SK-N-SH (cell line): ENCODE results near the gene LAPTM5. TPM values are rescaled to one million over a fixed set of nuclear protein-coding genes. Genes with fewer than 3 reads are reported as not detected.
A peak's percentile ranks its signal among the peaks of the same experiment; 100 is the strongest.

Experiments
- CTCF ChIA-PET: fragments of 300-600, 350-600 bp; formaldehyde crosslinking; extraction: SDS; loops from one replicate; lab custom pipeline; 2021; lab: Yijun Ruan, JAX
- POLR2A ChIA-PET: fragments of 350-600 bp; sonication (Branson Sonifier 250); formaldehyde crosslinking; extraction: SDS; loops from one replicate; lab custom pipeline; 2020; ENCODE audit warnings: antibody characterized with exemption, inconsistent platforms; lab: Yijun Ruan, JAX
- DNase-seq: peaks from one replicate; pipeline ENCODE4 v3.0.0; 2012
- H2AFZ ChIP-seq: fragments of 200-600 bp; sonication (generic); 2 replicates; pipeline ENCODE4 v1.8.1; 2016; ENCODE audit warnings: antibody characterized with exemption, mild to moderate bottlenecking, low read depth
- H3F3A ChIP-seq: fragments of 200-600 bp; sonication (generic); replicated peaks from 2 replicates; pipeline ENCODE3; 2016; ENCODE audit warnings: antibody characterized with exemption, mild to moderate bottlenecking; ENCODE audit not compliant: insufficient read depth
- H3K27ac ChIP-seq, 2 experiments: fragments of 200-500 bp in 1 of 2; fragments of 200-600 bp in 1 of 2; sonication (Bioruptor generic) in 1 of 2; sonication (generic), shearing (Covaris generic) in 1 of 2; 2 replicates each; pipeline versions ENCODE4 v1.5.1 to v1.6.1; 2014 to 2016; ENCODE audit warnings: low read depth in 2 of 2, inconsistent platforms in 1 of 2, low read length in 1 of 2, mild to moderate bottlenecking in 1 of 2, mixed read lengths in 1 of 2
- H3K27me3 ChIP-seq: fragments of 200-600 bp; sonication (generic), shearing (Covaris generic); 2 replicates; pipeline ENCODE4 v1.6.1; 2016; ENCODE audit warnings: mixed run types; ENCODE audit not compliant: insufficient read depth
- H3K36me3 ChIP-seq, 2 experiments: fragments of 200-500 bp in 1 of 2; fragments of 200-600 bp in 1 of 2; sonication (Bioruptor generic) in 1 of 2; sonication (generic) in 1 of 2; replicated peaks in 1 of 2; 2 replicates each; pipeline versions ENCODE3 to v1.5.1; 2014 to 2016; ENCODE audit warnings: low read length in 1 of 2, mild to moderate bottlenecking in 1 of 2; ENCODE audit not compliant: insufficient read depth in 2 of 2, control insufficient read depth in 1 of 2
- H3K4me1 ChIP-seq, 2 experiments: fragments of 200-500 bp in 1 of 2; fragments of 200-600 bp in 1 of 2; sonication (Bioruptor generic) in 1 of 2; sonication (generic), shearing (Covaris generic) in 1 of 2; 2 replicates each; pipeline versions ENCODE4 v1.5.1 to v1.6.1; 2014 to 2016; ENCODE audit warnings: low read depth in 1 of 2, low read length in 1 of 2, mixed run types in 1 of 2; ENCODE audit not compliant: insufficient read depth in 2 of 2, control insufficient read depth in 1 of 2
- H3K4me2 ChIP-seq: fragments of 200-600 bp; sonication (generic), shearing (Covaris generic); 2 replicates; pipeline ENCODE4 v1.6.1; 2017; ENCODE audit warnings: mixed run types
- H3K4me3 ChIP-seq, 2 experiments: fragments of 200-500 bp in 1 of 2; fragments of 200-600 bp in 1 of 2; sonication (Bioruptor generic) in 1 of 2; sonication (generic), shearing (Covaris generic) in 1 of 2; 2 replicates each; pipeline versions ENCODE4 v1.5.1 to v1.8.1; 2014 to 2016; ENCODE audit warnings: low read depth in 2 of 2, inconsistent platforms in 1 of 2, low read length in 1 of 2, mild to moderate bottlenecking in 1 of 2, mixed read lengths in 1 of 2, moderate library complexity in 1 of 2
- H3K79me2 ChIP-seq: fragments of 200-600 bp; sonication (generic); 2 replicates; pipeline ENCODE4 v1.8.1; 2017; ENCODE audit warnings: mild to moderate bottlenecking; ENCODE audit not compliant: insufficient read depth
- H3K9ac ChIP-seq: fragments of 200-600 bp; sonication (generic); 2 replicates; pipeline ENCODE4 v1.6.1; 2017; ENCODE audit warnings: mixed run types
- H3K9me2 ChIP-seq: fragments of 200-600 bp; sonication (generic); 2 replicates; pipeline ENCODE4 v1.6.1; 2017; ENCODE audit warnings: mixed run types
- H3K9me3 ChIP-seq: fragments of 200-600 bp; sonication (generic); 2 replicates; pipeline ENCODE4 v1.6.1; 2017; ENCODE audit warnings: mixed run types, mild to moderate bottlenecking, moderate library complexity
- H4K20me1 ChIP-seq: fragments of 200-600 bp; sonication (generic); 2 replicates; pipeline ENCODE4 v1.6.1; 2017; ENCODE audit warnings: mild to moderate bottlenecking, mixed run types; ENCODE audit not compliant: insufficient read depth
- CHD2 ChIP-seq: fragments of 150-350 bp; IDR thresholded peaks from 2 replicates; pipeline ENCODE4 v1.6.1; 2018; ENCODE audit warnings: low read length; ENCODE audit not compliant: partially characterized antibody
- CTCF ChIP-seq: fragments of 200-600 bp; sonication (generic); IDR thresholded peaks from 2 replicates; pipeline ENCODE4 v1.6.1; 2017; ENCODE audit warnings: antibody characterized with exemption, mild to moderate bottlenecking, moderate library complexity
- EP300 ChIP-seq, 2 experiments: IDR thresholded peaks; 2 replicates each; pipeline versions ENCODE4 v1.4.0 to v1.6.1; 2012; ENCODE audit warnings: borderline replicate concordance in 1 of 2, low read depth in 1 of 2, low read length in 1 of 2
- EZH2phosphoT487 ChIP-seq: fragments of 200-600 bp; sonication (generic); IDR thresholded peaks from 2 replicates; pipeline ENCODE4 v1.6.1; 2017; ENCODE audit warnings: low read depth, mixed run types, mild to moderate bottlenecking, antibody characterized with exemption, moderate library complexity, borderline replicate concordance
- FOSL2 ChIP-seq: IDR thresholded peaks from 2 replicates; pipeline ENCODE4 v1.4.0; 2012; ENCODE audit warnings: low read depth, mild to moderate bottlenecking, moderate library complexity, borderline replicate concordance
- GABPA ChIP-seq: IDR thresholded peaks from 2 replicates; pipeline ENCODE4 v1.4.0; 2012; ENCODE audit warnings: low read depth, mild to moderate bottlenecking
- MXI1 ChIP-seq: IDR thresholded peaks from 2 replicates; pipeline ENCODE4 v1.6.1; 2012; ENCODE audit warnings: mild to moderate bottlenecking, low read depth, low read length, improper control_type of control experiment
- RCOR1 ChIP-seq: fragments of 150-350 bp; IDR thresholded peaks from 2 replicates; pipeline ENCODE4 v1.6.1; 2017; ENCODE audit warnings: antibody characterized with exemption, low read length
- RFX5 ChIP-seq: IDR thresholded peaks from 2 replicates; pipeline ENCODE4 v1.6.1; 2012; ENCODE audit warnings: mild to moderate bottlenecking, improper control_type of control experiment, low read length
- RXRA ChIP-seq: IDR thresholded peaks from 2 replicates; pipeline ENCODE4 v1.4.0; 2012; ENCODE audit warnings: low read depth, mild to moderate bottlenecking, borderline replicate concordance
- SIN3A ChIP-seq: IDR thresholded peaks from 2 replicates; pipeline ENCODE4 v1.6.1; 2012; ENCODE audit warnings: low read depth, mild to moderate bottlenecking, low read length, moderate library complexity, borderline replicate concordance
- TAF1 ChIP-seq: IDR thresholded peaks from 2 replicates; pipeline ENCODE4 v1.6.1; 2012; ENCODE audit warnings: low read depth, mild to moderate bottlenecking, low read length, moderate library complexity, borderline replicate concordance
- TCF12 ChIP-seq: IDR thresholded peaks from 2 replicates; pipeline ENCODE4 v1.4.0; 2012
- TEAD4 ChIP-seq: IDR thresholded peaks from 2 replicates; pipeline ENCODE4 v1.4.0; 2012; ENCODE audit warnings: mild to moderate bottlenecking, borderline replicate concordance; ENCODE audit not compliant: insufficient read depth
- USF1 ChIP-seq: IDR thresholded peaks from 2 replicates; pipeline ENCODE4 v1.4.0; 2012; ENCODE audit warnings: low read depth, borderline replicate concordance
- YY1 ChIP-seq: IDR thresholded peaks from 2 replicates; pipeline ENCODE4 v1.4.0; 2012; ENCODE audit warnings: low read depth, mild to moderate bottlenecking
- WGBS: methylation state at CpG from one replicate; pipeline ENCODE4 v1.1.6; 2017; ENCODE audit warnings: low lambda C conversion rate; 5-methylcytosine and 5-hydroxymethylcytosine counted together
- polyA plus RNA-seq, 3 experiments: library from polyadenylated mRNA; depleted of rRNA; stranded (reverse); fragments of >200 nt; gene quantifications; 2 replicates each; pipeline ENCODE4 v1.2.3, GENCODE V29; 2012
- TF ChIP-seq, protein P1 (sequence below): IDR thresholded peaks from 2 replicates; pipeline ENCODE4; 2012
- TF ChIP-seq, protein P2 (sequence below): fragments of 150-350 bp; IDR thresholded peaks from 2 replicates; pipeline ENCODE4 v1.6.1; 2016; ENCODE audit warnings: mild to moderate bottlenecking, low read depth, low read length

The LAPTM5 gene
- polyA plus RNA-seq, 1 of the 3 experiments (the other 2 are of a cell fraction): 1.1 TPM

DNA sequence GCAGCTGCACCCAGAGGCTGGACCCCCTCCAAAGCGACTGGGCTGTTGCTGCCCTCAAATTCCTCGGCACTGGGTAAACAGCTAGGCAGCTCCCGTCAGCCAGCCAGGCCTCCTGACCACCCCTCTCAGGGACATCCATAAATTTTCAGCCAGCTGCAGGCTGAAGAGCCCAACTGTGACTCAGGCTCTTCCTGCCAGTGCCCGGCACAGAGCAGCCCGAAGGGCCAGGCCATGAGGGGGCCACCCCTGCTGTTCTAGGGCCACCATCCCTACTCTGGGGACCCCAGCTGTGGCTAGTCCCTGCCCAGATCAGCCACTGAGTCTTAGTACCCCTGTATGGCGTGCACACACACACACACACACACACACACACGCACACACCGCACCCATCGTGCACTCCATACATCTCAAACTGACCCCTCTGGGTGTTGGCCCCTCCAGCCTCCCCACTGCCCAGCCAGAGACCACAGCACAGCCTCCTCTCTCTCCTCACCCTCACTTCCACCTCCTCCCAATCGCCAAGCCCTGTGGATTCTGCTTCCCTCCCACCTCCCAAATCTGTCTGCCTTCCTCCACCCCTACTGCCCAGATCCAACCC, 6.2 kb upstream of the LAPTM5 start:
- Histone ChIP-seq H3K27ac (no peak overlapping the region), H2AFZ (no peak overlapping the region; the same call in 1 of the 2 replicates), H3K4me2 (no peak overlapping the region)
- POLR2A ChIA-PET: interaction anchor here (0.6 kb wide), 1 partner anchor 549 kb away, joined by 5 read pairs; no protein-coding TSS in a partner anchor
- no peak for TF ChIP-seq TEAD4
- no peak for TF ChIP-seq RCOR1
- TF ChIP-seq, protein P1, sequence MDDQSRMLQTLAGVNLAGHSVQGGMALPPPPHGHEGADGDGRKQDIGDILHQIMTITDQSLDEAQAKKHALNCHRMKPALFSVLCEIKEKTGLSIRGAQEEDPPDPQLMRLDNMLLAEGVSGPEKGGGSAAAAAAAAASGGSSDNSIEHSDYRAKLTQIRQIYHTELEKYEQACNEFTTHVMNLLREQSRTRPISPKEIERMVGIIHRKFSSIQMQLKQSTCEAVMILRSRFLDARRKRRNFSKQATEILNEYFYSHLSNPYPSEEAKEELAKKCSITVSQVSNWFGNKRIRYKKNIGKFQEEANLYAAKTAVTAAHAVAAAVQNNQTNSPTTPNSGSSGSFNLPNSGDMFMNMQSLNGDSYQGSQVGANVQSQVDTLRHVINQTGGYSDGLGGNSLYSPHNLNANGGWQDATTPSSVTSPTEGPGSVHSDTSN: peak; percentile 81
- TF ChIP-seq, protein P2, sequence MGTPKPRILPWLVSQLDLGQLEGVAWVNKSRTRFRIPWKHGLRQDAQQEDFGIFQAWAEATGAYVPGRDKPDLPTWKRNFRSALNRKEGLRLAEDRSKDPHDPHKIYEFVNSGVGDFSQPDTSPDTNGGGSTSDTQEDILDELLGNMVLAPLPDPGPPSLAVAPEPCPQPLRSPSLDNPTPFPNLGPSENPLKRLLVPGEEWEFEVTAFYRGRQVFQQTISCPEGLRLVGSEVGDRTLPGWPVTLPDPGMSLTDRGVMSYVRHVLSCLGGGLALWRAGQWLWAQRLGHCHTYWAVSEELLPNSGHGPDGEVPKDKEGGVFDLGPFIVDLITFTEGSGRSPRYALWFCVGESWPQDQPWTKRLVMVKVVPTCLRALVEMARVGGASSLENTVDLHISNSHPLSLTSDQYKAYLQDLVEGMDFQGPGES: no peak
- TF ChIP-seq FOSL2: peak; percentile 14; the same call in 1 of the 2 replicates
- peak; percentile 69; the same call in 1 of the 2 replicates for TF ChIP-seq TCF12
- TF ChIP-seq, all 33 proteins: peak for 3
- H3K27me3 ChIP-seq: no peaks in the 10 kb centered on the region
- CTCF ChIA-PET: interaction anchor here (0.8 to 4.0 kb wide), 4 partner anchors 11 to 165 kb away, joined by 3 to 26 read pairs (median 3); no protein-coding TSS in a partner anchor
- no peaks in the 10 kb centered on the region for H4K20me1 ChIP-seq
- no peaks in the 10 kb centered on the region for H3K79me2 ChIP-seq
- H3F3A ChIP-seq: no peaks in the 10 kb centered on the region
- DNase-seq: no peak
- H3K4me1 ChIP-seq: peaks cover 7 to 17% of the 10 kb centered on the region in 2 experiments; a peak in 2 of 4 replicates
- H3K9ac ChIP-seq: no peak overlapping the region
- no peaks in the 10 kb centered on the region for H3K9me3 ChIP-seq
- no peak overlapping the region for H3K4me3 ChIP-seq
- 72% methylated on average over 8 of the region's 10 CpGs for WGBS
- no peaks in the 10 kb centered on the region for H3K9me2 ChIP-seq
- no peaks in the 10 kb centered on the region for H3K36me3 ChIP-seq

GRCh38 chr1:30762930-30763650, 5.5 kb upstream of the LAPTM5 start:
- no peak overlapping the region for H3K27ac ChIP-seq

More at GRCh38 chr1:30762930-30763650, 5.5 kb upstream of the LAPTM5 start:
- no peak overlapping the region for H3K4me2 ChIP-seq
- no peaks in the 10 kb centered on the region for H3K9me2 ChIP-seq
- 90% methylated on average over 7 of the region's 7 CpGs for WGBS
- no peaks in the 10 kb centered on the region for H3K27me3 ChIP-seq
- no peaks in the 10 kb centered on the region for H3K79me2 ChIP-seq
- no peak overlapping the region for H3K4me3 ChIP-seq
- ChIA-PET POLR2A (interaction anchor here (0.6 kb wide), 1 partner anchor 550 kb away, joined by 5 read pairs; no protein-coding TSS in a partner anchor), CTCF (interaction anchor here (0.6 to 4.0 kb wide), 6 partner anchors 14 to 166 kb away, joined by 3 to 26 read pairs (median 5); no protein-coding TSS in a partner anchor)
- no peak overlapping the region; the same call in 1 of the 2 replicates for H2AFZ ChIP-seq
- peaks cover 7 to 16% of the 10 kb centered on the region in 2 experiments; a peak in 2 of 4 replicates for H3K4me1 ChIP-seq
- no peak overlapping the region for H3K9ac ChIP-seq
- no peaks in the 10 kb centered on the region for H3K9me3 ChIP-seq
- H3K36me3 ChIP-seq: no peaks in the 10 kb centered on the region
- TF ChIP-seq RFX5: no peak
- TF ChIP-seq GABPA: no peak
- no peak for TF ChIP-seq CTCF
- no peak for TF ChIP-seq EP300 (IDR thresholded peaks at IDR 0.05; ENCODE audit: borderline replicate concordance in 1 of 2, low read depth in 1 of 2, low read length in 1 of 2)
- no peak for TF ChIP-seq EZH2phosphoT487
- TF ChIP-seq, protein P2: no peak
- TF ChIP-seq YY1: no peak
- no peak for TF ChIP-seq MXI1
- no peak for TF ChIP-seq USF1
- TF ChIP-seq TAF1: no peak
- TF ChIP-seq RXRA: no peak
- TF ChIP-seq RCOR1: no peak
- TF ChIP-seq SIN3A: no peak
- TF ChIP-seq CHD2: no peak
- no peaks in the 10 kb centered on the region for H4K20me1 ChIP-seq
- H3F3A ChIP-seq: no peaks in the 10 kb centered on the region
- no peak for DNase-seq
